WTC11 (cell line): ENCODE data around the gene KIF14. TPM values are rescaled to one million over a fixed set of nuclear protein-coding genes. Genes with fewer than 3 reads are reported as not detected.

ENCODE experiments used
- ATAC-seq: fragments of 200-7000 bp; cut with Tn5 transposase; 2 replicates; pipeline ENCODE4 v1.10.0; 2021; ENCODE audit warnings: mild to moderate bottlenecking, moderate library complexity
- CTCF ChIA-PET: fragments of 300-600 bp; sonication (Branson Sonifier 250); formaldehyde crosslinking; loops from one replicate; lab custom pipeline; 2021; ENCODE audit warnings: antibody characterized with exemption; lab: Charles Lee
- POLR2A ChIA-PET: fragments of 350-600 bp; sonication (Branson Sonifier 250); formaldehyde crosslinking; loops from one replicate; lab custom pipeline; 2021; ENCODE audit warnings: antibody characterized with exemption; lab: Charles Lee
- DNase-seq: peaks from one replicate; pipeline ENCODE4 v3.0.0; 2021; ENCODE audit warnings: low spot score
- H3K27ac Mint-ChIP-seq: 2 replicates; pipeline ENCODE4 v1.8.0; 2021; ENCODE audit warnings: mixed read lengths
- H3K27me3 Mint-ChIP-seq: 2 replicates; pipeline ENCODE4 v1.8.0; 2021; ENCODE audit warnings: low read depth, mild to moderate bottlenecking, moderate library complexity, mixed read lengths
- H3K36me3 Mint-ChIP-seq: 2 replicates; pipeline ENCODE4 v1.8.0; 2021; ENCODE audit warnings: mixed read lengths
- H3K4me1 Mint-ChIP-seq: 2 replicates; pipeline ENCODE4 v1.8.0; 2022; ENCODE audit warnings: mixed read lengths
- H3K4me3 Mint-ChIP-seq: 2 replicates; pipeline ENCODE4 v1.8.0; 2021; ENCODE audit warnings: mild to moderate bottlenecking, moderate library complexity, mixed read lengths
- H3K9me3 Mint-ChIP-seq: 2 replicates; pipeline ENCODE4 v1.8.0; 2021; ENCODE audit warnings: mixed read lengths
- ATF1 ChIP-seq: sonication (generic); formaldehyde crosslinking; IDR thresholded peaks from 2 replicates; pipeline ENCODE4 v1.8.1; 2023; ENCODE audit warnings: mild to moderate bottlenecking, moderate library complexity, missing genetic modification reagents
- CBFB ChIP-seq: sonication (generic); formaldehyde crosslinking; IDR thresholded peaks from 2 replicates; pipeline ENCODE4 v1.8.1; 2022; ENCODE audit warnings: mild to moderate bottlenecking, low read depth, missing genetic modification reagents
- ESRRA ChIP-seq: sonication (generic); formaldehyde crosslinking; IDR thresholded peaks from 2 replicates; pipeline ENCODE4 v1.8.1; 2022; ENCODE audit warnings: mild to moderate bottlenecking, missing genetic modification reagents, borderline replicate concordance
- FOXP1 ChIP-seq: sonication (generic); formaldehyde crosslinking; IDR thresholded peaks from 2 replicates; pipeline ENCODE4 v1.8.0; 2022; ENCODE audit warnings: missing genetic modification reagents, mild to moderate bottlenecking, moderate library complexity, borderline replicate concordance
- HMGA2 ChIP-seq: fragments of 250-450 bp; sonication (Bioruptor Pico); IDR thresholded peaks from 2 replicates; pipeline ENCODE4 v1.4.0; 2021; ENCODE audit warnings: mild to moderate bottlenecking, moderate library complexity
- JAZF1 ChIP-seq: fragments of 250-450 bp; sonication (Bioruptor Pico); IDR thresholded peaks from 2 replicates; pipeline ENCODE4 v1.9.0; 2021; ENCODE audit warnings: moderate library complexity, mild to moderate bottlenecking, inconsistent platforms
- MYBL2 ChIP-seq: sonication (generic); formaldehyde crosslinking; IDR thresholded peaks from 2 replicates; pipeline ENCODE4 v1.8.1; 2023; ENCODE audit warnings: mild to moderate bottlenecking, moderate library complexity, missing genetic modification reagents
- PRRX2 ChIP-seq: fragments of 250-450 bp; sonication (Bioruptor Pico); IDR thresholded peaks from 2 replicates; pipeline ENCODE4 v1.8.0; 2021; ENCODE audit warnings: mild to moderate bottlenecking
- RORB ChIP-seq: fragments of 250-450 bp; sonication (Bioruptor Pico); IDR thresholded peaks from 2 replicates; pipeline ENCODE4 v1.9.0; 2021; ENCODE audit warnings: mild to moderate bottlenecking
- STAT6 ChIP-seq: sonication (generic); formaldehyde crosslinking; conservative IDR thresholded peaks from 2 replicates; pipeline ENCODE4 v1.8.1; 2023; ENCODE audit warnings: mild to moderate bottlenecking, low read depth, missing genetic modification reagents, moderate library complexity
- TEAD4 ChIP-seq: sonication (generic); formaldehyde crosslinking; IDR thresholded peaks from 2 replicates; pipeline ENCODE4 v1.8.0; 2022; ENCODE audit warnings: mild to moderate bottlenecking, missing genetic modification reagents
- USF2 ChIP-seq: sonication (generic); formaldehyde crosslinking; IDR thresholded peaks from 2 replicates; pipeline ENCODE4 v1.8.1; 2023; ENCODE audit warnings: mild to moderate bottlenecking, missing genetic modification reagents, moderate library complexity
- total RNA-seq: library from RNA; stranded (reverse); gene quantifications from 3 replicates; pipeline ENCODE4 v1.2.3, GENCODE V29; 2021
- TF ChIP-seq, protein P1 (sequence below): sonication (generic); formaldehyde crosslinking; IDR thresholded peaks from 2 replicates; pipeline ENCODE4 v1.8.0; 2022; ENCODE audit warnings: mild to moderate bottlenecking, missing genetic modification reagents
- TF ChIP-seq, protein P2 (sequence below): sonication (generic); formaldehyde crosslinking; IDR thresholded peaks from 2 replicates; pipeline ENCODE4 v1.8.1; 2022; ENCODE audit warnings: missing genetic modification reagents, borderline replicate concordance
- TF ChIP-seq, protein P3 (sequence below): sonication (generic); formaldehyde crosslinking; IDR thresholded peaks from 2 replicates; pipeline ENCODE4 v1.8.0; 2022; ENCODE audit warnings: mild to moderate bottlenecking, missing genetic modification reagents
- TF ChIP-seq, protein P4 (sequence below): sonication (generic); formaldehyde crosslinking; IDR thresholded peaks from 2 replicates; pipeline ENCODE4 v1.8.1; 2023; ENCODE audit warnings: mild to moderate bottlenecking, missing genetic modification reagents, moderate library complexity
- TF ChIP-seq, protein P5 (sequence below): sonication (generic); formaldehyde crosslinking; conservative IDR thresholded peaks from 2 replicates; pipeline ENCODE4 v1.8.1; 2022; ENCODE audit warnings: mild to moderate bottlenecking, missing genetic modification reagents
- TF ChIP-seq, protein P6 (sequence below): sonication (generic); formaldehyde crosslinking; IDR thresholded peaks from 2 replicates; pipeline ENCODE4 v1.8.1; 2023; ENCODE audit warnings: mild to moderate bottlenecking, missing genetic modification reagents, borderline replicate concordance

Gene KIF14
- total RNA-seq, 1 experiment from 2014 or later, result 24.4 TPM

DNA sequence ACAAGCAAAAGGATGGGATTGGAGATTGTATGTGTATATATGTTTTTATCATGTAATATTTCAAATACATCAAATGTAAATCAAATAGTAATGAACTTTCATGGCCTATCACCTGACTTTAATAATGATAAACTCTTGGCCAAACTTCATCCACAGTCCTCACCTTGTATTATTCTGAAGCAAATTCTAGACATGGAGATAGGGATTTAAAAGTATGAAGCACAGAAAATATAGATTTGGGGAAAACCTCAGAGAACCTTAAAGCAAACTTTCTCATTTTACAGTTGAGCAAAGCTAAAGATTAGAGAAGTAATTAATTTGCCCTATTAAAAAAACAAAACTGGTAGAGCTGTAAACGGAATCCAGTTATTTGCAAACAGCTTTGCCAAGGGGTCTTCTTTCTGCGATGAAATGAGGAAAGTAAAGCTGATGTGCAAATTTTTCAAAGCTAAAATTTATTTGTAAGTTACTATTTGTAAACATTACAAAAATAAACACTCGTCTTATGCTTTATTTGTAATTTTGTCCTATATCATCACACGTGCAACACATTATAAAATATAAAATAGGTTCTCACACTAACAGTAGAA is 19.9 kb upstream of the KIF14 start:
- DNase-seq (no peak), ATAC-seq (no peak)
- no peaks in the 10 kb centered on the region for H3K9me3 Mint-ChIP-seq
- H3K4me3 Mint-ChIP-seq, result no peak overlapping the region
- ChIA-PET CTCF (no interaction called here), POLR2A (no interaction called here)
- TF ChIP-seq, protein P1, sequence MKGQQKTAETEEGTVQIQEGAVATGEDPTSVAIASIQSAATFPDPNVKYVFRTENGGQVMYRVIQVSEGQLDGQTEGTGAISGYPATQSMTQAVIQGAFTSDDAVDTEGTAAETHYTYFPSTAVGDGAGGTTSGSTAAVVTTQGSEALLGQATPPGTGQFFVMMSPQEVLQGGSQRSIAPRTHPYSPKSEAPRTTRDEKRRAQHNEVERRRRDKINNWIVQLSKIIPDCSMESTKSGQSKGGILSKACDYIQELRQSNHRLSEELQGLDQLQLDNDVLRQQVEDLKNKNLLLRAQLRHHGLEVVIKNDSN (CRISPR knock-in tag), result no peak
- TF ChIP-seq MYBL2 (CRISPR knock-in tag) (no peak), ESRRA (CRISPR knock-in tag) (no peak), STAT6 (no peak), CBFB (CRISPR knock-in tag) (no peak), HMGA2 (CRISPR knock-in tag) (no peak), USF2 (no peak), TEAD4 (no peak), JAZF1 (CRISPR knock-in tag) (no peak), PRRX2 (CRISPR knock-in tag) (no peak), FOXP1 (CRISPR knock-in tag) (no peak), RORB (no peak), ATF1 (no peak)
- TF ChIP-seq, protein P2, sequence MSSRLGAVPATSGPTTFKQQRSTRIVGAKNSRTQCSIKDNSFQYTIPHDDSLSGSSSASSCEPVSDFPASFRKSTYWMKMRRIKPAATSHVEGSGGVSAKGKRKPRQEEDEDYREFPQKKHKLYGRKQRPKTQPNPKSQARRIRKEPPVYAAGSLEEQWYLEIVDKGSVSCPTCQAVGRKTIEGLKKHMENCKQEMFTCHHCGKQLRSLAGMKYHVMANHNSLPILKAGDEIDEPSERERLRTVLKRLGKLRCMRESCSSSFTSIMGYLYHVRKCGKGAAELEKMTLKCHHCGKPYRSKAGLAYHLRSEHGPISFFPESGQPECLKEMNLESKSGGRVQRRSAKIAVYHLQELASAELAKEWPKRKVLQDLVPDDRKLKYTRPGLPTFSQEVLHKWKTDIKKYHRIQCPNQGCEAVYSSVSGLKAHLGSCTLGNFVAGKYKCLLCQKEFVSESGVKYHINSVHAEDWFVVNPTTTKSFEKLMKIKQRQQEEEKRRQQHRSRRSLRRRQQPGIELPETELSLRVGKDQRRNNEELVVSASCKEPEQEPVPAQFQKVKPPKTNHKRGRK (CRISPR knock-in tag), result no peak
- TF ChIP-seq, protein P3, sequence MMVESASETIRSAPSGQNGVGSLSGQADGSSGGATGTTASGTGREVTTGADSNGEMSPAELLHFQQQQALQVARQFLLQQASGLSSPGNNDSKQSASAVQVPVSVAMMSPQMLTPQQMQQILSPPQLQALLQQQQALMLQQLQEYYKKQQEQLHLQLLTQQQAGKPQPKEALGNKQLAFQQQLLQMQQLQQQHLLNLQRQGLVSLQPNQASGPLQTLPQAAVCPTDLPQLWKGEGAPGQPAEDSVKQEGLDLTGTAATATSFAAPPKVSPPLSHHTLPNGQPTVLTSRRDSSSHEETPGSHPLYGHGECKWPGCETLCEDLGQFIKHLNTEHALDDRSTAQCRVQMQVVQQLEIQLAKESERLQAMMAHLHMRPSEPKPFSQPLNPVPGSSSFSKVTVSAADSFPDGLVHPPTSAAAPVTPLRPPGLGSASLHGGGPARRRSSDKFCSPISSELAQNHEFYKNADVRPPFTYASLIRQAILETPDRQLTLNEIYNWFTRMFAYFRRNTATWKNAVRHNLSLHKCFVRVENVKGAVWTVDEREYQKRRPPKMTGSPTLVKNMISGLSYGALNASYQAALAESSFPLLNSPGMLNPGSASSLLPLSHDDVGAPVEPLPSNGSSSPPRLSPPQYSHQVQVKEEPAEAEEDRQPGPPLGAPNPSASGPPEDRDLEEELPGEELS, result no peak
- TF ChIP-seq, protein P4, sequence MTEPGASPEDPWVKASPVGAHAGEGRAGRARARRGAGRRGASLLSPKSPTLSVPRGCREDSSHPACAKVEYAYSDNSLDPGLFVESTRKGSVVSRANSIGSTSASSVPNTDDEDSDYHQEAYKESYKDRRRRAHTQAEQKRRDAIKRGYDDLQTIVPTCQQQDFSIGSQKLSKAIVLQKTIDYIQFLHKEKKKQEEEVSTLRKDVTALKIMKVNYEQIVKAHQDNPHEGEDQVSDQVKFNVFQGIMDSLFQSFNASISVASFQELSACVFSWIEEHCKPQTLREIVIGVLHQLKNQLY (CRISPR knock-in tag), result no peak
- TF ChIP-seq, protein P5, sequence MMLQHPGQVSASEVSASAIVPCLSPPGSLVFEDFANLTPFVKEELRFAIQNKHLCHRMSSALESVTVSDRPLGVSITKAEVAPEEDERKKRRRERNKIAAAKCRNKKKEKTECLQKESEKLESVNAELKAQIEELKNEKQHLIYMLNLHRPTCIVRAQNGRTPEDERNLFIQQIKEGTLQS, result no peak
- TF ChIP-seq, protein P6, sequence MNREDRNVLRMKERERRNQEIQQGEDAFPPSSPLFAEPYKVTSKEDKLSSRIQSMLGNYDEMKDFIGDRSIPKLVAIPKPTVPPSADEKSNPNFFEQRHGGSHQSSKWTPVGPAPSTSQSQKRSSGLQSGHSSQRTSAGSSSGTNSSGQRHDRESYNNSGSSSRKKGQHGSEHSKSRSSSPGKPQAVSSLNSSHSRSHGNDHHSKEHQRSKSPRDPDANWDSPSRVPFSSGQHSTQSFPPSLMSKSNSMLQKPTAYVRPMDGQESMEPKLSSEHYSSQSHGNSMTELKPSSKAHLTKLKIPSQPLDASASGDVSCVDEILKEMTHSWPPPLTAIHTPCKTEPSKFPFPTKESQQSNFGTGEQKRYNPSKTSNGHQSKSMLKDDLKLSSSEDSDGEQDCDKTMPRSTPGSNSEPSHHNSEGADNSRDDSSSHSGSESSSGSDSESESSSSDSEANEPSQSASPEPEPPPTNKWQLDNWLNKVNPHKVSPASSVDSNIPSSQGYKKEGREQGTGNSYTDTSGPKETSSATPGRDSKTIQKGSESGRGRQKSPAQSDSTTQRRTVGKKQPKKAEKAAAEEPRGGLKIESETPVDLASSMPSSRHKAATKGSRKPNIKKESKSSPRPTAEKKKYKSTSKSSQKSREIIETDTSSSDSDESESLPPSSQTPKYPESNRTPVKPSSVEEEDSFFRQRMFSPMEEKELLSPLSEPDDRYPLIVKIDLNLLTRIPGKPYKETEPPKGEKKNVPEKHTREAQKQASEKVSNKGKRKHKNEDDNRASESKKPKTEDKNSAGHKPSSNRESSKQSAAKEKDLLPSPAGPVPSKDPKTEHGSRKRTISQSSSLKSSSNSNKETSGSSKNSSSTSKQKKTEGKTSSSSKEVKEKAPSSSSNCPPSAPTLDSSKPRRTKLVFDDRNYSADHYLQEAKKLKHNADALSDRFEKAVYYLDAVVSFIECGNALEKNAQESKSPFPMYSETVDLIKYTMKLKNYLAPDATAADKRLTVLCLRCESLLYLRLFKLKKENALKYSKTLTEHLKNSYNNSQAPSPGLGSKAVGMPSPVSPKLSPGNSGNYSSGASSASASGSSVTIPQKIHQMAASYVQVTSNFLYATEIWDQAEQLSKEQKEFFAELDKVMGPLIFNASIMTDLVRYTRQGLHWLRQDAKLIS (CRISPR knock-in tag), result no peak
- no peak overlapping the region for H3K27ac Mint-ChIP-seq
- H3K36me3 Mint-ChIP-seq, result peaks cover 6% of the 10 kb centered on the region
- H3K27me3 Mint-ChIP-seq, result no peaks in the 10 kb centered on the region
- H3K4me1 Mint-ChIP-seq, result peaks cover 2% of the 10 kb centered on the region; the same call in 1 of the 2 replicates
